ENCODE data around the gene DCTN4.

- TF ChIP-seq NRF1 (IDR thresholded peaks at IDR 0.05; ENCODE audit: low read depth, low read length): no peak
- no peak for TF ChIP-seq TAF1 (IDR thresholded peaks at IDR 0.05; ENCODE audit: low read depth, low read length)
- TF ChIP-seq MAX (IDR thresholded peaks at IDR 0.05): no peak
Observed at GRCh38 chr5:150689120-150689519, 69.7 kb downstream of the DCTN4 start.

All from H1 (cell line).